Measurements from ENCODE around the gene HUS1. TPM values are rescaled to one million over a fixed set of nuclear protein-coding genes. Genes with fewer than 3 reads are reported as not detected.
A peak's percentile ranks its signal among the peaks of the same experiment; 100 is the strongest.

HUS1 gene
- total and polyA plus RNA-seq, 2 of the 13 experiments (the other 11 are each of a cell fraction or from before 2014, with no cell fraction given), result 14.8 to 16.9 TPM

- Histone ChIP-seq H3K4me2 (ENCODE audit: low read depth, low read length) (no peak overlapping the region), H4K20me1 (ENCODE audit: insufficient read depth, low read length) (no peaks in the 10 kb centered on the region), H3K79me2 (ENCODE audit: insufficient read depth, low read length) (no peaks in the 10 kb centered on the region), H2AFZ (ENCODE audit: low read length) (no peak overlapping the region), H3K9me3 (ENCODE audit: low read length) (no peaks in the 10 kb centered on the region), H3K4me1 (ENCODE audit: insufficient read depth, low read length) (no peaks in the 10 kb centered on the region), H3K4me3 (replicated peaks in 1 of 3; ENCODE audit: insufficient read depth in 1 of 3, low read depth in 2 of 3, low read length in 3 of 3) (no peak overlapping the region), H3K36me3 (replicated peaks in 1 of 2; ENCODE audit: control insufficient read depth in 1 of 2, insufficient read depth in 2 of 2, low read length in 2 of 2) (no peaks in the 10 kb centered on the region), H3K27me3 (ENCODE audit: control insufficient read depth in 1 of 2, insufficient read depth in 2 of 2, low read length in 2 of 2) (peaks cover 0 to 14% of the 10 kb centered on the region in 2 experiments; a peak in 2 of 5 replicates), H3K27ac (ENCODE audit: extremely low read length, insufficient read depth, low read length) (no peak overlapping the region), H3K9ac (ENCODE audit: insufficient read depth, low read depth, low read length) (no peak overlapping the region)
- TF ChIP-seq MNT (IDR thresholded peaks at IDR 0.05) (peak; percentile 63), RFX5 (IDR thresholded peaks at IDR 0.05; ENCODE audit: low read depth, low read length) (no peak), NR2F2 (IDR thresholded peaks at IDR 0.05; ENCODE audit: borderline replicate concordance, low read depth) (no peak), CREB3 (CRISPR knock-in tag; IDR thresholded peaks at IDR 0.05) (no peak), ZNF761 (CRISPR knock-in tag; conservative IDR thresholded peaks at IDR 0.05) (no peak), HES4 (CRISPR knock-in tag; IDR thresholded peaks at IDR 0.05; ENCODE audit: borderline replicate concordance) (no peak), PBX3 (CRISPR knock-in tag; IDR thresholded peaks at IDR 0.05; ENCODE audit: borderline replicate concordance) (no peak)
- in situ Hi-C loops (cut with HindIII; ENCODE audit: extremely low pct_ligation_motif_present, low pct_unique_long_range_greater_than_20kb) (no loop called here), intact Hi-C loops (cut with micrococcal nuclease; ENCODE audit: unreplicated experiment) (no loop called here)
- no peak for DNase-seq (ENCODE audit: low spot score)
- ChIA-PET POLR2A (no interaction called here), CTCF (ENCODE audit: low intra/inter-chr PET ratio, low total read pairs) (no interaction called here)
- 21% methylated on average over 4 of the region's 4 CpGs for WGBS (ENCODE audit: low lambda C conversion rate)
- no peak for FAIRE-seq
- no TSS peak for BruUV-seq (replicated peaks)
- ATAC-seq, result no peak
Measured at GRCh38 chr7:48009954-48010353, 30.5 kb upstream of the HUS1 start.
